ENCODE data around the gene ZFAND3. TPM values are rescaled to one million over a fixed set of nuclear protein-coding genes. Genes with fewer than 3 reads are reported as not detected.

ZFAND3 gene
- total RNA-seq, 1 donor from 2014 or later = 16.5 TPM

DNA sequence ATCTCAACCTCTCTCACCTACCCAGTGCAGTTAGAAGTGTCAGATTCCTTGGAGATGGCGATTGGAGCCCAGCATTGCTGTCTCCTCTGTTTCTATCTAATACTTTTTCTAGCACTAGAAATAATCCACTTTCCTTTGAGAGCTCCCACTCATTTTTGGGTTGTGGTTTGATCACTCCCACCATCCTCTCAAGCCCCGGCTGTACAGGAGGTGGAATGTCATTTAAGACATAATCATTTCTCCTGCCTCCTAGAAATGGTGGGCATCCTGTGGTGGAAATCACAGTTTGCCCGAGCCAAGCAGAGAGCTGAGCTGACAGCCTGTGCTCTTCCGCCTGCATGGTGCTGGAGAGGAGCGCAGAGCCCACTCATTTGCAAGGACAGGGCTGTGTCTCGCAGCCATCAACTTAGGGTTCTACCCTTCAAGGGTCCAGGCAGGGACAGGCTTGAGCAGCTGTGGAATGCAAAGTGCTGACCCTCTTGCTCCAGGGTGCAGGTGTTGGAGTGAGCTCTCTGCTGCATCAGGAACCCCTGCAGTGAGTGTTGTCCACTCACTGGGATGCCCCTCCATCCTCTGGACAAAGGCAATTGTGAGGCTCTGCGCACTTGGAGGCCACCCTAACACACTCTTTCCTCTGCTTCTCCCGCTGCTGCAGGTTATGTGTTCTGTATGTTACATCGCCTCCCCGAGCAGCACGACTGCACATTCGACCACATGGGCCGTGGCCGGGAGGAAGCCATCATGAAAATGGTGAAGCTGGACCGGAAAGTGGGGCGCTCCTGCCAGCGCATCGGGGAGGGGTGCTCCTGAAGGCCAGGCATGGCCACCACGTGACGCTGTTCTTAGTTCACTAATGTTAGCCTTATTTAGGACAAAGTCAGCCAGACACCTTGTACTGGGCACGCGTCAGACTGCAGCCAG is 332.3 kb downstream of the ZFAND3 start:
- no peak for DNase-seq (ENCODE audit: low read depth in 2 of 2)

DNA sequence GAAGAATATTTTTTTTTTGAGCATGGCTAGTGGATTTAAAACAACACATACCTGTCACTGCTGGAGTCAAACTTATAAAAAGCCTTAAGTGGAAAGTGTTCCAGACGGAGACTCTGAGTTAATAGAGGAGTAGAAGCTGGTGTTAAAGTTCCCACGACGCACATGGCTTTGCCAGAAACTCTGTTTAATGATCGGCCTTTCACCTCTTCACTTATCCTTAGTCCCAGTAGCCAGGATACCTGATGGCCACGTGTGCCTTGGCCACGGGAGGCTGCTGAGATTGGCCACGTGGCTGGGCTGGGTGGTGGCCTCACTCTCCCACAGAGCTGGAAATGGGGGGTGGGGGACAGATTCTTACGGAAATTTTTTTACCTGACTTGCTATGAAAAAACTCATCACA is 333.1 kb downstream of the ZFAND3 start:
- no peak for DNase-seq (ENCODE audit: low read depth in 2 of 2)

- no peak for DNase-seq (ENCODE audit: low read depth in 2 of 2)
These were observed 333.7 kb downstream of the ZFAND3 start for GRCh38 chr6:38153076-38153797.

GRCh38 chr6:38153798-38154345 is 334.3 kb downstream of the ZFAND3 start:
- no peak for DNase-seq (ENCODE audit: low read depth in 2 of 2)

GRCh38 chr6:38154731-38155130 is 335.2 kb downstream of the ZFAND3 start:
- DNase-seq (ENCODE audit: low read depth in 2 of 2) = peak in 1 of 2 donors; percentile 41

GRCh38 chr6:38155144-38155543 is 335.6 kb downstream of the ZFAND3 start:
- DNase-seq (ENCODE audit: low read depth in 2 of 2) = peak; percentile 98

GRCh38 chr6:38155621-38156204 is 336.2 kb downstream of the ZFAND3 start:
- peak; percentile 40 to 64 for DNase-seq (ENCODE audit: low read depth in 2 of 2)

- DNase-seq (ENCODE audit: low read depth in 2 of 2) = peak in 1 of 2 donors; percentile 37
These were observed 337.5 kb downstream of the ZFAND3 start for GRCh38 chr6:38156818-38157565.

DNA sequence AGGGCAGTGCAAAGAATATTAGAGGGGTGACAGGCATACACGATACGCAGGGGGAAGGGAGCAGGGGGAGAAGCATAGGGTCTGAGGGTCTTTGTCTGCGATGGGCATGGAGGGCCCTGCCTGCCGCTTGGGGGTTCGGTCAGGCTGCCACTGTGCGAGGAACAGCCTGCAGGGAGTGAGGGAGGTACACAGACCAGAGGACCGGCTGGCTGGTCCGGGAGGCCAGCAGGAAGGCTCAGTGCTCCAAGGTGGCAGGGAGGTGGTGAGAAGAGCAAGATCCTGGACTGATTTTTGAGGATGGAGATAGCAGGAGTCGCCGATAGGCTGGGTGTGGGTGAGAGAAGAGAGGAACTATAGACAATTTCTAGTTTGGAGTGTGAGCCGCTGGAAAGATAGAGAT is 338.4 kb downstream of the ZFAND3 start:
- no peak for DNase-seq (ENCODE audit: low read depth in 2 of 2)

DNA sequence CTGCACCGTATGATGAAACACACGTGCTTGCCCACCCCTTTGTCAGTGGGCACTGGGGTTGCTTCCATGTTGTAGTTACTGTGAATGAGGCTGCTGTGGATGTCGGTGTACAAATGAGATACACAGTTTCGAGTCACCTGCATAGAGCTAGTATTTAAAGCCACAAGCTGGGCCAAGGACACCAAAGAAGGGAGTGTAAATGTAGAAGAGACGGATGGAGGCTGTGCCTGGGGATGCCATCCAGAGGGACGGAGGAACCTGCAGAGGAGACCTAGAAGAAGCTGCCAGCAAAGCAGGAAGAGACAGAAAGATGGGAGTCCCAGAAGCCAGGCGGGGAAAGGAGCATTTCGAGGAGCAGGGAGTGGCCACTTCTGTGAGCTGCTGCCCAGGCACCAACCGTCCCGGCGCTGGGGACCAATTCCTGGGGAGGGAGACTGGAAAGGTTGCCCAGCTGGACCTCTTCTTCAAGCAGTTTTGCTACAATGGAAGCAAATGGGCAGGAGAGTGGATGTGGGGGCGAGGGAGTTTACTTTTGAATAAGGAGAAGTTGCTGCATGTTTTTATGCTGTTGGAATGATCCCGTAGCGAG is 339.3 kb downstream of the ZFAND3 start:
- DNase-seq (ENCODE audit: low read depth in 2 of 2) = no peak

GRCh38 chr6:38159596-38159995 is 340.1 kb downstream of the ZFAND3 start:
- no peak for DNase-seq (ENCODE audit: low read depth in 2 of 2)

DNA sequence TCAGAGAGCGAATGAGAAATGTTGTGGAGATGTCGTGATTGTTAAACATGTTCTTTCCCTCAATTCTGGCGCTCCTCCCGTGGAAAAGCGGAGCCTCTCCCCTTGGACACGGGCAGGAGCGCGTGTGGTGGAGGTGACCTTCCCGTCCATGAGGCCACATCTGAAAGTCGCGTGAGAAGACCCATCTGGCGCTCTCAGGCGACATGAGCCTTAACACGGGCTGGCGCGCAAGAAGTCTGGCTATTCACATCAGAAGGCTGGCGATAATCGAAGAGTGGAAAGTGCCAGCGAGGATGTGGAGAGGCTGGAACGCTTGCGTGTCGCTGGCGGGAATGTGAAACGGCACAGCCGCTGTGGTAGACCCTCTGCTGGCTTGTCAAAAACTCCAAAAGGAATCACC is 341.3 kb downstream of the ZFAND3 start:
- DNase-seq (ENCODE audit: low read depth in 2 of 2) = no peak

- no peak for DNase-seq (ENCODE audit: low read depth in 2 of 2)
These were observed 341.8 kb downstream of the ZFAND3 start for GRCh38 chr6:38161331-38161730.

DNA sequence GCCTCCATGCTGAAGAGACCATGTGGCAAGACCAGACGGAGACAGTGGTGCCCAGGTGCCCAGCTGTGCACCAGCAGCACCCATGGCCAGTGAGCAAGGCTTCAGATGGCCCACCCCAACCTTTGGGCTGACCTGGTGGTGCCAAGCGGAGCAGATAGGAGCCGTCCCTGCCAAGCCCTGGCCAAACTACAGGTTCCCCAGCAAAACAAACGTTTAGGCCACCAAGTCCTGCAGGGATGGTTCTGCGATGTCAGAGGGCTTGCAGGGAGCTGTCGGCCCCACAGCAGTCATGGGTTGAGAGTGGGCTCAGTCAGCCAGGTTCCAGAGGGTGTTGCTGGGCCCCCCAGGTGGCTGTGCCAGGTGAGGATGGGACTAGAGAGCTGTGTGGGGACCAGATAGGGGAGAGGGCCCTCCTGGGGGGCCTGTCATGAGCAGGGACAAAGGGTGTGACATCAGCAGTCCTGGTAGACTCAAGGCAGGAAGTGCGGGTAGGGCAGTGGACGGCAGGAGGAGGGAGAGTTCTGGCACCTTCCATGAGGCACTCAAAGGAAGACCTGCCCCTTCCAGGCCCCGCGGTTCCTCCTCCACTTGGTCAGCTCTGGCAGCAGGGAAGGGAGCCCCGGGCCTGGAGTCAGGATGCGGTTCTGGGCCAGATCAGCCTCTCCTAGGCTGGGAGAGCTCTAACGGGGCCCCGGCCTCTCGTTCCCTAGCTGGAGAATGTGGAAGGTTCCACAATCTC is 342.4 kb downstream of the ZFAND3 start:
- DNase-seq (ENCODE audit: low read depth in 2 of 2) = no peak

GRCh38 chr6:38162493-38163185 is 343.1 kb downstream of the ZFAND3 start:
- DNase-seq (ENCODE audit: low read depth in 2 of 2) = no peak

DNA sequence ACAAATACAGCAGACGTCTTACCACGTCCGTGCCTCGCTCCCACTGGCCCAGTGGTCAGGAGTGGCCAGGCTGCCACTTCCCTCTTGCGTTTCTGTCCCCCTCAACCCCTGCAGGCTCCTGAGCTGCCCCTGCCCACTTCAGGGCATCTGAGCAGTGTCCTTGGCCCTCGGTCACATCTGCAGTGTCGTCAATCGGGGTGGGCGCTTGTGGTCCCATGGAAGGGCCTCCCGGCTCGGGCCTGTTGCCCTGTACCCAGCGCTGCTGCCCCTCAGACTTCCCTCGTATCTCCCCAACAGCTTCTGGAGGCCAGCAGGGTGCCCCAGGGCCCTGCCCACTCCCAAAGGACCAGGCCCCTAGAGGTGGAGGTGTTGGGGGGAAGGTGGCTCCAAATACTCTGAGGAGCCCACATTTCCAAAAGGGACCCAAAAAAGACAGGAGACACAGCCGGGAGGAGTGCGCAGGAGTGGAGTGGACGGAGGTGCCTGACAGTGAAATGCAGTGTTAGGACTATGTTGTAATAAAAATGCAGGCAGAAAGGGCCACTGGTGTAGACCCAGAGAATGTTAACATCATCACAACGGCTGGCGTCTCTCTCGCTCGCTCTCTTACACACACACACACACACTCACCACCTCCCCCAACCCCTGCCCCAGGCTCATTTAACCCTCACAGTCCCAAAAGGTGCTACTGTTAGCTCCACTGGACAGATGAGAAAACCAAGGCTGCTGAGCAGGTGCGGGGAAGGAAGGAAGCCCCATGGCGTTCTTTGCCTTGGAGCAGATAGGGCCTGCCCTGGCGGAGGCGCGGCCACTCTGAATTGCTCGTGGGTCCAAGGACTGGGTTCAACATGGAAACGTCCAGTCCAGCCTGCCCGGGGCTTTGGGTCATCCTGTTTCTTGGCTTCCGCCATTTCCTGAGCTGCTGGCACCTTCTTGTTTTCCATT is 343.9 kb downstream of the ZFAND3 start:
- no peak for DNase-seq (ENCODE audit: low read depth in 2 of 2)

- no peak for DNase-seq (ENCODE audit: low read depth in 2 of 2)
These were observed 344.6 kb downstream of the ZFAND3 start for GRCh38 chr6:38164131-38164481.

DNA sequence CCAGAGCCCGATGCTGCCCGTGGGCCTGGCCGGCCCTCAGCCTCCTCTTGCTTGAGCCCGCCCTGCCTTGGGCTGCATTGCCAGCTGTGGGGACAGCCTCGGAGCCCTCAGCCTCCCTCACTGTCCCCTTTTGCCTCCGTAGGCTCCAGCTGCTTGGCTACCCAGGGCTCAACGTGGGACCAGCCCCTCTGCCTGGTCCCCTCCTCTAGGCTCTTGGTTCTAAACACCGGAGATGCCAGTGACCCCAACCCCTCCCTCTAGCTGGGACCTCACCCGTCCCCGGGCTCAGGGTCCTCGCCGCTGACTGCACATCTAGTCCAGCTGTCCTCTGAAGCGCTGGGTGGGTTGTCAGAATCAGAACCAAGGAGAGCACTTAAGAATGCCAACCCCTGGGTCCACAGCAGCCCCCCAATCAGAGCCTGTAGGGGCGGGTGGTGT is 345.2 kb downstream of the ZFAND3 start:
- DNase-seq (ENCODE audit: low read depth in 2 of 2) = no peak

Data from lung microvascular endothelial cell (primary cell).